Measurements from ENCODE around the gene PRADC1. TPM values are rescaled to one million over a fixed set of nuclear protein-coding genes. Genes with fewer than 3 reads are reported as not detected.

The PRADC1 gene
- total RNA-seq, 1 experiment from 2014 or later: 35.4 TPM

- H3K36me3 ChIP-seq (ENCODE audit: insufficient read depth, low read length): peaks cover 75% of the 10 kb centered on the region
Measured at GRCh38 chr2:73250872-73251846, 18.1 kb upstream of the PRADC1 start.

GRCh38 chr2:73249636-73250035 is 16.6 kb upstream of the PRADC1 start:
- H4K20me1 ChIP-seq (ENCODE audit: insufficient read depth, low read depth, low read length): peaks cover 54% of the 10 kb centered on the region
- H3K9me3 ChIP-seq (ENCODE audit: low read length): no peaks in the 10 kb centered on the region
- H3K4me2 ChIP-seq (ENCODE audit: low read depth, low read length, poor library complexity, severe bottlenecking): no peak overlapping the region
- no peak for DNase-seq
- no peak overlapping the region for H3K27ac ChIP-seq (ENCODE audit: low read length)
- H2AFZ ChIP-seq (ENCODE audit: low read length): no peak overlapping the region
- H3K27me3 ChIP-seq (ENCODE audit: low read length): no peaks in the 10 kb centered on the region
- no peaks in the 10 kb centered on the region for H3K9me2 ChIP-seq (replicated peaks; ENCODE audit: insufficient read depth, low read length)
- H3K36me3 ChIP-seq (ENCODE audit: insufficient read depth, low read length): peaks cover 81% of the 10 kb centered on the region
- peaks cover 26% of the 10 kb centered on the region for H3K79me2 ChIP-seq (ENCODE audit: low read length)
- no peak overlapping the region for H3K4me3 ChIP-seq (ENCODE audit: low read length)
- H3K4me1 ChIP-seq (ENCODE audit: low read length): no peaks in the 10 kb centered on the region
- H3K9ac ChIP-seq (ENCODE audit: low read length): no peak overlapping the region

More at GRCh38 chr2:73250872-73251846, 18.1 kb upstream of the PRADC1 start:
- H3K79me2 ChIP-seq (ENCODE audit: low read length): peaks cover 12% of the 10 kb centered on the region
- H2AFZ ChIP-seq (ENCODE audit: low read length): no peak overlapping the region
- no peak overlapping the region for H3K27ac ChIP-seq (ENCODE audit: low read length)
- no peaks in the 10 kb centered on the region for H3K27me3 ChIP-seq (ENCODE audit: low read length)
- H3K9me2 ChIP-seq (replicated peaks; ENCODE audit: insufficient read depth, low read length): no peaks in the 10 kb centered on the region
- no peaks in the 10 kb centered on the region for H3K4me1 ChIP-seq (ENCODE audit: low read length)
- H3K4me2 ChIP-seq (ENCODE audit: low read depth, low read length, poor library complexity, severe bottlenecking): no peak overlapping the region
- H3K4me3 ChIP-seq (ENCODE audit: low read length): no peak overlapping the region
- DNase-seq: no peak
- peaks cover 40% of the 10 kb centered on the region for H4K20me1 ChIP-seq (ENCODE audit: insufficient read depth, low read depth, low read length)
- H3K9ac ChIP-seq (ENCODE audit: low read length): no peak overlapping the region
- H3K9me3 ChIP-seq (ENCODE audit: low read length): no peaks in the 10 kb centered on the region

- DNase-seq: no peak
- peaks cover 64% of the 10 kb centered on the region for H4K20me1 ChIP-seq (ENCODE audit: insufficient read depth, low read depth, low read length)
- H3K36me3 ChIP-seq (ENCODE audit: insufficient read depth, low read length): peaks cover 83% of the 10 kb centered on the region
- H3K9me3 ChIP-seq (ENCODE audit: low read length): no peaks in the 10 kb centered on the region
- H3K27me3 ChIP-seq (ENCODE audit: low read length): no peaks in the 10 kb centered on the region
- no peak overlapping the region for H3K4me2 ChIP-seq (ENCODE audit: low read depth, low read length, poor library complexity, severe bottlenecking)
- H2AFZ ChIP-seq (ENCODE audit: low read length): no peak overlapping the region
- no peak overlapping the region for H3K27ac ChIP-seq (ENCODE audit: low read length)
- H3K4me3 ChIP-seq (ENCODE audit: low read length): no peak overlapping the region
- no peaks in the 10 kb centered on the region for H3K4me1 ChIP-seq (ENCODE audit: low read length)
- no peaks in the 10 kb centered on the region for H3K9me2 ChIP-seq (replicated peaks; ENCODE audit: insufficient read depth, low read length)
- peaks cover 47% of the 10 kb centered on the region for H3K79me2 ChIP-seq (ENCODE audit: low read length)
- H3K9ac ChIP-seq (ENCODE audit: low read length): no peak overlapping the region
Measured at GRCh38 chr2:73246850-73247249, 13.8 kb upstream of the PRADC1 start.

DNA sequence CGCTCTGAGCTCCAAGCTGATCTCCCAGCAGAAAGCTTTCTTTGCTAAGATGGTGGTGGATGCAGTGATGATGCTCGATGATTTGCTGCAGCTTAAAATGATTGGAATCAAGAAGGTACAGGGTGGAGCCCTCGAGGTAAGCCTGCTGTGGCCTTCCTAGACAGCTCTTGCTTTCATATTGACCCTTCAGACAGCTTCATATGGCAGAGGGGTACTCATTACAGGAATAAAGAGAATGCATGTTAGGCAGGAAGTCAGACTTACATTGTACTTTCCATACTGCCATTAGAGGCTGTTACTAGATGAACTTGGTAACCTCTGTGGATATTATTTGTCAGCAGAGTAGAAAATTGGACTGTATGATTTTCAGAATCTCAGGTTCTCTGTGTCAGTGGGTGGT is 11.5 kb upstream of the PRADC1 start:
- Histone ChIP-seq H3K4me2 (ENCODE audit: low read depth, low read length, poor library complexity, severe bottlenecking) (no peak overlapping the region), H3K9me2 (replicated peaks; ENCODE audit: insufficient read depth, low read length) (no peaks in the 10 kb centered on the region)

DNA sequence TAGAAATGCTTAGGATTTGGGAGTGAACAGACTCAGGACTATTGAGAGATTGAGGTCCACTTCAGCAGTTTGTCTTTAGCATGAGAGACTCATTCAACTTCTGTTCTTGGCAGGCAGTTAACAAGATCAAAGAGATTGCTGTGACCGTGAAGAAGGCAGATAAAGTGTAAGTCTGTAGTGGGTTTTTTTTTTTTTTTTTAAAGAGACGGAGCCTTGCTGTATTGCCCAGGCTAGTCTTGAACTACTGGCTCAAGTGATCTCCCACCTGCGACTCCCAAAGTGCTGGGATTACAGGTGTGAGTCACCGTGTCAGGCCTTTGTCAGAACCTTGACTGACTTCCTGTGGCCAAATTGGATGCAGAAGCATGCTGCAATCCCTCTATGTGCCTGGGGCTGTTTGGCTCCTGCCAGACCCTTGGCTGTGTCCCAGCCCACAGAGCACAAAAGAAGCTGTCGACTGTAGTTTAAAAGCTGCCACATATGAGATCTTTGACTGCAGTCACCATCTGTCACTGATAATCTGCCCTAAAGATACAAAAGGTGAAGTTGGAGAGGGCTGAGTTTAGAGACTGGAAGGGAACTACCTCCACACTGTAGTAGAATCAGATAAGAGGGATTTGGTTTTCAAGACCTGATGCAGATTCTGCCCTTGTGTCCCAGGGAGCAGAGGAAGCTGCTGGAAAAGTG is 11.0 kb upstream of the PRADC1 start:
- H3K9ac ChIP-seq (ENCODE audit: low read length): no peak overlapping the region
- no peaks in the 10 kb centered on the region for H3K27me3 ChIP-seq (ENCODE audit: low read length)
- H3K79me2 ChIP-seq (ENCODE audit: low read length): peaks cover 74% of the 10 kb centered on the region
- peaks cover 86% of the 10 kb centered on the region for H3K36me3 ChIP-seq (ENCODE audit: insufficient read depth, low read length)
- no peak overlapping the region for H3K4me3 ChIP-seq (ENCODE audit: low read length)
- no peaks in the 10 kb centered on the region for H3K9me2 ChIP-seq (replicated peaks; ENCODE audit: insufficient read depth, low read length)
- H3K4me1 ChIP-seq (ENCODE audit: low read length): no peaks in the 10 kb centered on the region
- no peak overlapping the region for H3K4me2 ChIP-seq (ENCODE audit: low read depth, low read length, poor library complexity, severe bottlenecking)
- H3K27ac ChIP-seq (ENCODE audit: low read length): no peak overlapping the region
- peaks cover 72% of the 10 kb centered on the region for H4K20me1 ChIP-seq (ENCODE audit: insufficient read depth, low read depth, low read length)
- no peak overlapping the region for H2AFZ ChIP-seq (ENCODE audit: low read length)
- no peaks in the 10 kb centered on the region for H3K9me3 ChIP-seq (ENCODE audit: low read length)
- DNase-seq: no peak

More for the DNA sequence above, 11.5 kb upstream of the PRADC1 start:
- Histone ChIP-seq H2AFZ (ENCODE audit: low read length) (no peak overlapping the region), H3K4me1 (ENCODE audit: low read length) (no peaks in the 10 kb centered on the region), H3K4me3 (ENCODE audit: low read length) (no peak overlapping the region), H3K27me3 (ENCODE audit: low read length) (no peaks in the 10 kb centered on the region), H3K9ac (ENCODE audit: low read length) (no peak overlapping the region), H4K20me1 (ENCODE audit: insufficient read depth, low read depth, low read length) (peaks cover 72% of the 10 kb centered on the region), H3K27ac (ENCODE audit: low read length) (no peak overlapping the region), H3K9me3 (ENCODE audit: low read length) (no peaks in the 10 kb centered on the region), H3K36me3 (ENCODE audit: insufficient read depth, low read length) (peaks cover 86% of the 10 kb centered on the region), H3K79me2 (ENCODE audit: low read length) (peaks cover 68% of the 10 kb centered on the region)
- no peak for DNase-seq

DNA sequence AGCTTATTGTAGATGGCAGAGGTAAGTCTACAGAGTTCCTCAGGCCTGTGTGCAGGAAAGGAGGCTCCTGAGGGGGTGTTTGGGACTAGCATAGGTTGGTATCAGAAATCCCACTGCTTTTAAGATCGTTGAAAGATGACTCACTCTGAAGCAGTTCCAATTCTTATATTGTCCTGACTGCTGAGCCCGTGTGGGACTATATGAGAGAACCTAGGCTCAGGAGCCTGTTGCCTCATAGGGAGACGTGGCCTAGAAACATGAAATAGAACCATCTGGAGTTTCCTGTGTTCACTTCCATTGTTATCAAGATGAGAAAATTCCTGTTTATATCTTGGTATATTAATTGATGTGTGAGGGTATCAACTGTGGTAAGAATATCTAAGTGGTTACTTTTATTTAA is 6.7 kb upstream of the PRADC1 start:
- Histone ChIP-seq H3K79me2 (ENCODE audit: low read length) (peaks cover 92% of the 10 kb centered on the region), H3K9me3 (ENCODE audit: low read length) (no peaks in the 10 kb centered on the region), H3K4me1 (ENCODE audit: low read length) (peaks cover 30% of the 10 kb centered on the region), H3K27ac (ENCODE audit: low read length) (no peak overlapping the region), H3K9me2 (replicated peaks; ENCODE audit: insufficient read depth, low read length) (no peaks in the 10 kb centered on the region), H3K27me3 (ENCODE audit: low read length) (no peaks in the 10 kb centered on the region), H4K20me1 (ENCODE audit: insufficient read depth, low read depth, low read length) (peaks cover 77% of the 10 kb centered on the region), H3K4me2 (ENCODE audit: low read depth, low read length, poor library complexity, severe bottlenecking) (no peak overlapping the region), H3K9ac (ENCODE audit: low read length) (no peak overlapping the region), H3K4me3 (ENCODE audit: low read length) (no peak overlapping the region), H3K36me3 (ENCODE audit: insufficient read depth, low read length) (peaks cover 71% of the 10 kb centered on the region), H2AFZ (ENCODE audit: low read length) (no peak overlapping the region)
- DNase-seq: no peak

DNA sequence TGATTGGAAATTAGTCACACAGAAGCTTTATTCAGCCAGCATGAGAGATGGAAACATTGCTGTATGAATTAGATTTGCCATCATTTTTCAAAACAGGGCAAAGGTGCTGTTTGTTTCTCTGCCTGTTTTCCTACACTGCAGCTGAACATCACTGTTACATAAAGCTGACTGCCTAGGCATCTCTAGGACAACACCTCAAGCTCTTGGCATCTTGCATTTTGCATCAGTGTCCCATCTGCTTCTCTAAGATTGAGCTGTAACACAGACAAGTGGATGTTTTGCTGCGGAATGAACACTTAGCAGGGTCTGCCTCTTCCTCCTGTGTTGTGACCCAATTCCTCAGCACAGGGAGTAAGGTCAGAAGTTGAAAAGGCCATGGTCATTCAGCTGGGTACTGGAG is 5.9 kb upstream of the PRADC1 start:
- Histone ChIP-seq H2AFZ (ENCODE audit: low read length) (no peak overlapping the region), H3K9me3 (ENCODE audit: low read length) (no peaks in the 10 kb centered on the region), H3K9me2 (replicated peaks; ENCODE audit: insufficient read depth, low read length) (no peaks in the 10 kb centered on the region), H4K20me1 (ENCODE audit: insufficient read depth, low read depth, low read length) (peaks cover 72% of the 10 kb centered on the region), H3K4me1 (ENCODE audit: low read length) (peaks cover 30% of the 10 kb centered on the region), H3K27ac (ENCODE audit: low read length) (no peak overlapping the region), H3K4me3 (ENCODE audit: low read length) (no peak overlapping the region), H3K4me2 (ENCODE audit: low read depth, low read length, poor library complexity, severe bottlenecking) (no peak overlapping the region), H3K9ac (ENCODE audit: low read length) (no peak overlapping the region), H3K27me3 (ENCODE audit: low read length) (no peaks in the 10 kb centered on the region), H3K79me2 (ENCODE audit: low read length) (peaks cover 91% of the 10 kb centered on the region), H3K36me3 (ENCODE audit: insufficient read depth, low read length) (peaks cover 63% of the 10 kb centered on the region)
- DNase-seq: no peak

DNA sequence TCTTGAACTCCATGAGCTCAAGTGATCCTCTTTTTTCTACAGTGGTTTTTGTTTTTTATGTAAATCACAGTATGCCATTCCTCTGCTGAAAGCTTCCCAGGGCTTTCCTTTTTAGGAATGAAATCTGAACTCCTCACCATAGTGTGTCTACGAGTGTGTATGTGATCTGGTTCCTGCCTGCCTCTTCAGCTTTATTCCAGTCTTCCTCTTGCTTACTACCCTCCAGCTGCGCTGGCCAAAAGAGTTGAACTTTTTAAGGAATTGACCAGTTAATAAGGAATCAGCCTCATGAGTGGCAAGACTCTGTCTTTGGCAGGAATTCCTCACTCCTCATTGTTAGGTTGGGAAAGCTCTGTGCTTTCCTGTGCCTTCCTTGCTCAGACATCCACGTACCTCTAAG is 5.1 kb upstream of the PRADC1 start:
- Histone ChIP-seq H3K4me2 (ENCODE audit: low read depth, low read length, poor library complexity, severe bottlenecking) (no peak overlapping the region), H3K36me3 (ENCODE audit: insufficient read depth, low read length) (peaks cover 57% of the 10 kb centered on the region), H3K9me3 (ENCODE audit: low read length) (no peaks in the 10 kb centered on the region), H4K20me1 (ENCODE audit: insufficient read depth, low read depth, low read length) (peaks cover 70% of the 10 kb centered on the region), H3K4me1 (ENCODE audit: low read length) (peaks cover 35% of the 10 kb centered on the region), H3K9ac (ENCODE audit: low read length) (no peak overlapping the region), H3K4me3 (ENCODE audit: low read length) (no peak overlapping the region), H2AFZ (ENCODE audit: low read length) (no peak overlapping the region), H3K79me2 (ENCODE audit: low read length) (peaks cover 84% of the 10 kb centered on the region), H3K27me3 (ENCODE audit: low read length) (no peaks in the 10 kb centered on the region), H3K27ac (ENCODE audit: low read length) (no peak overlapping the region), H3K9me2 (replicated peaks; ENCODE audit: insufficient read depth, low read length) (no peaks in the 10 kb centered on the region)
- no peak for DNase-seq
